ENCODE measurements around the gene GGA2. TPM values are rescaled to one million over a fixed set of nuclear protein-coding genes. Genes with fewer than 3 reads are reported as not detected.
"Not testable (repeated sequence)": the region's sequence is repeated elsewhere in the genome, so short reads cannot be mapped to it uniquely, and the experiment has no call there.

GGA2 gene
- total RNA-seq, 2 experiments from 2014 or later: 90.4 to 95.6 TPM

- ChIA-PET CTCF (no interaction called here), POLR2A (no interaction called here)
Measured at GRCh38 chr16:23485257-23485614, 25.1 kb downstream of the GGA2 start.

GRCh38 chr16:23484510-23485256 lies 25.6 kb downstream of the GGA2 start:
- ChIA-PET POLR2A (no interaction called here), CTCF (no interaction called here)

GRCh38 chr16:23483492-23483891 lies 26.8 kb downstream of the GGA2 start:
- CTCF ChIA-PET: not testable (repeated sequence)
- POLR2A ChIA-PET: interaction anchor here (1.4 kb wide), 1 partner anchor 21 kb away, joined by 7 read pairs; no protein-coding TSS in a partner anchor

DNA sequence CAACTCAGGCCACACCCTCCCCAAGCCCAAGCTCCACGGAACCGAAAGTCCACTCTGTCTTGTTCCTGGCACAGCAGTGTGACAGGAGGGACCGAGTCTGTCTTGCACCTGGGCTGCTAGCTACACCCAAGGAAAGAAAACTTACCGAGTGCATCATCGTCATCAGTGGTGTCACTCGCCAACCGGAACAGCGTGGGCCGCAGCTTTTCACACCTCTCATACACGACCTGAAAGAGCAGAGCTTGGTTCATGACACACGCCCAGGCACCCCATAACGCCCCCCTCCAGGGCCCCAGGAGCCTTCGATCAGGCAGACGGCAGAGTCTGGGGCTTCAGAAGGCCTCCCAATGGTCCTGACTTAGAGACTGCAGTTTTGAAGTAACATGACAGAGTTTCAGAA lies 27.5 kb downstream of the GGA2 start:
- CTCF ChIA-PET: interaction anchor here (0.7 to 1.1 kb wide), 3 partner anchors 10 to 13 kb away, joined by 3 to 4 read pairs (median 3); no protein-coding TSS in a partner anchor

DNA sequence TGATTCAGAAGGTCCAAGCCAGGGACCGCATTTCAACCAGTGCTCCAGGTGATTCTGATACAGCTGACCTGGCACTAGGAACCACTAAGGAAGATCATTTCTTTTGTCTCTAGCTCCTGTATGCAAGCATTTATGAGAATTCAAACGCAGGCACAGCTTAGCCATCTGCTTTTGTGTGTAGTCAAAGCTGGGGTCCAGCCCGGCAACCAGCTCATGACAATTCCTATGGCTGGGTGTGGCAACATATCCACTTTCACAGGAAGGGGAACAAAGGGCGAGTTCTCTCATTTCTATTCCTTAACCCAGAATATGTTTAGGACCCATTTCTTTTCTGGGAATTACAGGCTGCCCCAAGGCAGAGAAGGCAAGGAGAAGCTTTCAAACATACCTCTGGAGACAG lies 30.0 kb downstream of the GGA2 start:
- ChIA-PET CTCF (interaction anchor here (1.2 kb wide), 1 partner anchor 9 kb away, joined by 3 read pairs; no protein-coding TSS in a partner anchor), POLR2A (no interaction called here)

More for the DNA sequence above, 27.5 kb downstream of the GGA2 start:
- POLR2A ChIA-PET: interaction anchor here (1.4 kb wide), 1 partner anchor 22 kb away, joined by 7 read pairs; no protein-coding TSS in a partner anchor

GRCh38 chr16:23479138-23479537 lies 31.2 kb downstream of the GGA2 start:
- POLR2A ChIA-PET: no interaction called here
- CTCF ChIA-PET: no interaction called here

DNA sequence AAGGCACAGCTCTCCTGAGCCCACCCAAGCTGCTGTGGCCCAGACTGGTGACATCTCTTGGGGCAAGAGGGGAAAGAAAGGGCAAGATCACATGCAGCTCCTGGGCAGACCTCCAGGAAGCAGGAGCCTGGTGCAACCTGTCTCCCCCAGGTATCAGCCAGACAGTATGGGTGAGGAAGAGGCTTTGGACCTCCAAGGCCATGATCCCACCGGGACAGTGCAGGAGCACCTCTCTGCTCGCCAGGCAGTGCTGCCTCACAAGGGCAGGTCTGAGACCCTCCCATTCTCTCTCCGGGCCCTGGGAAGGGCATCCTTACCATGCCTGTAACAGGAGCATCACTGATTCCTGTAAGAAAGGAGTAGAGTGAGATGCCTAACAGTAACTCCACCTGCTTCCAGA lies 31.7 kb downstream of the GGA2 start:
- ChIA-PET CTCF (no interaction called here), POLR2A (no interaction called here)

- ChIA-PET CTCF (interaction anchor here (1.0 kb wide), 1 partner anchor 41 kb away, joined by 4 read pairs; no protein-coding TSS in a partner anchor), POLR2A (no interaction called here)
Measured at GRCh38 chr16:23476289-23476688, 34.0 kb downstream of the GGA2 start.

GRCh38 chr16:23469814-23470213 lies 40.5 kb downstream of the GGA2 start:
- POLR2A ChIA-PET: no interaction called here
- CTCF ChIA-PET: no interaction called here

DNA sequence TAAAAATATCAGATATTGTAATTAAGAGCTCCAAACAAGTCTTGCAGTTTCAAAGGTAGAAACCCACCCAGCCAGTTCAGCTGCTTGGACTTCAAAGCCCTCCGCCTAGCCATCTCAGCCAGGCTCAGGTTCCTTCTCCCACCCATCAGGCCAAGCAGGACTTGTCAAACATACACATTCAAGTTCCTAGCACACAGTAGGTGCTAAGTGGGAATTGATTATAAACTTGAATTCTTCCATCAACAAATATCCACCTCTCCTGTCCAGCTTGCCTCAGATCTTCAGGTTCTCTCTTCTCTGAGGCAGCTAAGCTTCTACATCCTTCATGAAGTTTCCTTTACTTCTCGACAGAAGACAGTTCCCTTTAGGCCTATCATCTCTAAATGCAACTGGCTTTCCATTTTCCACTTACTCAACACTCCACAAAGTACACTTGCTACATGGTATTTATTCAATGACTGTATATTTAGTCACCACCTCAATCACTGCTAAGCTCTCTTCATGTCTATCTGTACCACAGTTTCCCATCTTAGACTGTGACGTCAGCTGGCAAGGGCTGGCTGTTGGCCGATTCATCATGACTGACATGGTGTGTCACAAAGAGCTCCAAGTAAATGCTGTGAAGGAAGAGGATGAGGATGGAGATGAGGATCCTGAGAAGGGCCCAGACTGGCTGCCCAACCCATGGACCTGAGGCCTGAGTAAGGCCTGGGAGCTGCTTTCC lies 44.0 kb downstream of the GGA2 start:
- ChIA-PET CTCF (no interaction called here), POLR2A (interaction anchor here (0.6 kb wide), 1 partner anchor 25 kb away, joined by 3 read pairs; no protein-coding TSS in a partner anchor)

DNA sequence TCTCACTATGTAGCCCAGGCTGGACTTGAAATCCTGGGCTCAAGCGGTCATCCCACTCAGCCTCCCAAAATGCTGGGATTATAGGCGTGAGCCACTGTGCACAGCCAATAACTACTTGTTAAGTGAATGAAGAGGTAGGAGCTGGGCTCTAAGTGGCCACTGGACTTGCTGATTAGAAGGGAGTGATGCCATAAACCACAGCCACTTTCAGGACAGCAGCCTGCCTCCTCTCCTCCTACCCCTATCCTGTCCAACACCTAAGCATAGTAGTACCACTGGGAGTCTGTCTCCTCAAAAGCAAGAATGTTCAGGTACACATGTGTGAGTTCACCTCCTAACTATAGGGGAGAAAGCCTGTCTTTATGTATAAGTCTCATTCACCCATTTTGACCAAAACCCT lies 45.1 kb downstream of the GGA2 start:
- CTCF ChIA-PET: no interaction called here
- POLR2A ChIA-PET: no interaction called here

DNA sequence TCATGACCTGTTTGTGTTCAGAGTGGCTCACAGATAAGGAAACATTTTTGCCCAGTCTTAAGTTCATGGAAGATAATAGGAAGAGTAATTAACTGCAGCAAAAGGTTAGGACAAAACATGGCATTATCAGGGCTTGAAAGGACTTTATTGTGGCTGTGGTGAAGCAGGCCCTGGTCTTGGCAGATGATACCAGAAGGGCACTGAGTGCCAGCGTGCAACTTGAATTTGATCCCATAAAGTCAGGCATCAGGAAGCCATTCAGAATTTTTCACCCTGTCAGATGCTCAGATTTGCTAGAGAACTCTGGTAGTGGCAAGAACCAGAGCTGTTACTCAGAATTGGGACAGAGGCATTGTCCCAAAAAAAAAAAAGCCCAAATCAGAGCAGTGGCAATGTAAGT lies 46.1 kb downstream of the GGA2 start:
- ChIA-PET CTCF (no interaction called here), POLR2A (no interaction called here)

GRCh38 chr16:23462994-23463393 lies 47.3 kb downstream of the GGA2 start:
- POLR2A ChIA-PET, CTCF ChIA-PET: not testable (repeated sequence)

GRCh38 chr16:23453338-23454052 lies 56.8 kb downstream of the GGA2 start:
- POLR2A ChIA-PET: no interaction called here
- CTCF ChIA-PET: interaction anchor here (1.2 to 2.9 kb wide), 2 partner anchors 18 to 274 kb away, joined by 3 to 15 read pairs; no protein-coding TSS in a partner anchor

GRCh38 chr16:23452572-23453337 lies 57.5 kb downstream of the GGA2 start, which contains the start of gene COG7:
Gene COG7 (minus strand): TSS chr16:23453189. CDS start chr16:23452994, 195 bp downstream.
- ChIA-PET CTCF (interaction anchor here (0.6 to 2.9 kb wide), 3 partner anchors 17 to 275 kb away, joined by 3 to 15 read pairs (median 5); no protein-coding TSS in a partner anchor), POLR2A (no interaction called here)

- ChIA-PET POLR2A (no interaction called here), CTCF (interaction anchor here (0.5 to 2.9 kb wide), 3 partner anchors 17 to 275 kb away, joined by 3 to 15 read pairs (median 3); no protein-coding TSS in a partner anchor)
Measured at GRCh38 chr16:23452221-23452571, 58.1 kb downstream of the GGA2 start.

DNA sequence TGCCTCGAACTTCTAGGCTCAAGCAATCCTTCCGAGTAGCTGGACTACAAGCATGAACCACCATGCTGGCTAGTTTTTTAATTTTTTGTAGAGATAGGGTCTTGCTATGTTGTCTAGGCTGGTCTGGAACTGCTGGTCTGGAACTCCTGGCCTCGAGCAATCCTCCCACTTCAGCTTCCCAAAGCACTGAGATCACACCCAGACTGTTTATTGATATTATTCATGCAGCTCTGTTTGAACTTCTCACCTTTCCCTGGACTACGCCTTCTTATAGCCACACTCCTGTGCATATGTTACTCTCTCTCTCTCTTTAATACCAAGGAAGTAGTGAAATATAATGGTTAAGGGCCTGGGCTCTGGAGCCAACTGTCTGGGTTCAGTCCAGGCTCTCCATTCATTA lies 61.9 kb downstream of the GGA2 start:
- CTCF ChIA-PET: no interaction called here
- POLR2A ChIA-PET: no interaction called here

DNA sequence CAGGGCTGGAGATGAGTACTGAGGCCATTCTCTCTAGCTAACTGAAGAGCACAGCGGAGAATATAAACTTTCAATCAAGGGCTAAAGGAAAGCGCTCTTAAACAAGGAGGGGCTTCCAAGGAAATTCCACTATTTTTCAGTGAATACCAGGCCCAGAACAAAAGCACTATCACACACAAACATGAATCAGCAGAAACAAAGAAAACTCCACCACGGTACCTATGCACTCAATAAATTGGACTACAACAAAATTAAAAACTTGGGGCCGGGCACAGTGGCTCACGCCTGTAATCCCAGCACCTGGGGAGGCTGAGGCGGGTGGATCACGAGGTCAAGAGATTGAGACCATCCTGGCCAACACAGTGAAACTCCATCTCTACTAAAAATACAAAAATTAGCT lies 72.8 kb downstream of the GGA2 start:
- CTCF ChIA-PET: interaction anchor here (1.7 kb wide), 1 partner anchor 377 kb away, joined by 3 read pairs; no protein-coding TSS in a partner anchor
- POLR2A ChIA-PET: not testable (repeated sequence)

- ChIA-PET POLR2A (no interaction called here), CTCF (interaction anchor here (1.7 to 3.1 kb wide), 2 partner anchors 15 to 376 kb away, joined by 3 to 15 read pairs; partner anchors contain the start of gene COG7)
Measured at GRCh38 chr16:23436951-23437350, 73.3 kb downstream of the GGA2 start.

Measured in activated CD8-positive, alpha-beta memory T cell treated with anti-CD3 and anti-CD28 coated beads for 36 hours (primary cell).